ENCODE results near the gene NCLN. TPM values are rescaled to one million over a fixed set of nuclear protein-coding genes. Genes with fewer than 3 reads are reported as not detected.

NCLN gene
- total RNA-seq, 1 donor from 2014 or later, result 63.0 TPM

- Mint-ChIP-seq H3K4me1 (ENCODE audit: unreplicated experiment) (no peaks in the 10 kb centered on the region), H3K27ac (ENCODE audit: unreplicated experiment) (no peak overlapping the region), H3K27me3 (ENCODE audit: unreplicated experiment) (peaks cover 24% of the 10 kb centered on the region), H3K9me3 (ENCODE audit: unreplicated experiment) (no peaks in the 10 kb centered on the region), H3K4me3 (ENCODE audit: unreplicated experiment) (no peak overlapping the region), H3K36me3 (ENCODE audit: low read depth, unreplicated experiment) (no peaks in the 10 kb centered on the region)
- no peak for DNase-seq (ENCODE audit: low spot score)
- TF ChIP-seq, protein P1, sequence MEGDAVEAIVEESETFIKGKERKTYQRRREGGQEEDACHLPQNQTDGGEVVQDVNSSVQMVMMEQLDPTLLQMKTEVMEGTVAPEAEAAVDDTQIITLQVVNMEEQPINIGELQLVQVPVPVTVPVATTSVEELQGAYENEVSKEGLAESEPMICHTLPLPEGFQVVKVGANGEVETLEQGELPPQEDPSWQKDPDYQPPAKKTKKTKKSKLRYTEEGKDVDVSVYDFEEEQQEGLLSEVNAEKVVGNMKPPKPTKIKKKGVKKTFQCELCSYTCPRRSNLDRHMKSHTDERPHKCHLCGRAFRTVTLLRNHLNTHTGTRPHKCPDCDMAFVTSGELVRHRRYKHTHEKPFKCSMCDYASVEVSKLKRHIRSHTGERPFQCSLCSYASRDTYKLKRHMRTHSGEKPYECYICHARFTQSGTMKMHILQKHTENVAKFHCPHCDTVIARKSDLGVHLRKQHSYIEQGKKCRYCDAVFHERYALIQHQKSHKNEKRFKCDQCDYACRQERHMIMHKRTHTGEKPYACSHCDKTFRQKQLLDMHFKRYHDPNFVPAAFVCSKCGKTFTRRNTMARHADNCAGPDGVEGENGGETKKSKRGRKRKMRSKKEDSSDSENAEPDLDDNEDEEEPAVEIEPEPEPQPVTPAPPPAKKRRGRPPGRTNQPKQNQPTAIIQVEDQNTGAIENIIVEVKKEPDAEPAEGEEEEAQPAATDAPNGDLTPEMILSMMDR (IDR thresholded peaks at IDR 0.05; ENCODE audit: unreplicated experiment), result no peak
Observed at GRCh38 chr19:3225677-3226093, 40.0 kb downstream of the NCLN start.

DNA sequence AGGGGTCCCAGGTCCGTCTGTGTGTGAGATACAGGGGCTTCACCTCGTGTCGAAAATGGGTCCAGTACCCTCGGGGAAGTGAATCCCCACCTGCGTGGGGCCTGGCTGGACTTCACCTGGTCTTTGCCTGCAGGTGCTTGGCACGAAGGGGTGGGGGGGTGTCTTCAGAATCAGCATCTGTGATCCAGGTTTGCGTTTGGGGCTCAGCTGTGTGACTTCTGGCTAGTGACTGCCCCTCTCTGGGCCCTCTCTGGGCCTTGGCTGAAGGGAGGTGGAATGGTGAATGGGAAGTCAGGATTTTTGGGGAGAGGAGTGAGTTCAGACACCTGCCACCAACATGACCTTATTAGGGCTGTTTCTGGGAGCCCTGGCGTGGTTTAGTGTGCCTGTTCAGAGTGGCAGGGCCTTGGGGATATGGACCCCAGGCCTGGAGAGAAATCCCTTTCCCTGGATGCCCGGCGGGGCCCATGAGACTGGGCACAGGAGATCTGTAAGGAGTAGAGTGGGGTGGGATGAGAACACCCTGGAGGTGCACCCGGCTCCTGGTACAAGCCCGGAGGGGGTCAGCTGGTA is 41.4 kb downstream of the NCLN start:
- Mint-ChIP-seq H3K36me3 (ENCODE audit: low read depth, unreplicated experiment) (no peaks in the 10 kb centered on the region), H3K4me1 (ENCODE audit: unreplicated experiment) (no peaks in the 10 kb centered on the region), H3K9me3 (ENCODE audit: unreplicated experiment) (no peaks in the 10 kb centered on the region), H3K4me3 (ENCODE audit: unreplicated experiment) (no peak overlapping the region), H3K27me3 (ENCODE audit: unreplicated experiment) (peaks cover 24% of the 10 kb centered on the region), H3K27ac (ENCODE audit: unreplicated experiment) (no peak overlapping the region)
- no peak for DNase-seq (ENCODE audit: low spot score)
- TF ChIP-seq, protein P1 (IDR thresholded peaks at IDR 0.05; ENCODE audit: unreplicated experiment), result no peak

GRCh38 chr19:3229346-3229743 is 43.6 kb downstream of the NCLN start:
- TF ChIP-seq, protein P1 (IDR thresholded peaks at IDR 0.05; ENCODE audit: unreplicated experiment), result no peak
- Mint-ChIP-seq H3K27ac (ENCODE audit: unreplicated experiment) (no peak overlapping the region), H3K9me3 (ENCODE audit: unreplicated experiment) (no peaks in the 10 kb centered on the region), H3K4me3 (ENCODE audit: unreplicated experiment) (no peak overlapping the region), H3K36me3 (ENCODE audit: low read depth, unreplicated experiment) (no peaks in the 10 kb centered on the region), H3K27me3 (ENCODE audit: unreplicated experiment) (peaks cover 23% of the 10 kb centered on the region), H3K4me1 (ENCODE audit: unreplicated experiment) (no peaks in the 10 kb centered on the region)
- no peak for DNase-seq (ENCODE audit: low spot score)

DNA sequence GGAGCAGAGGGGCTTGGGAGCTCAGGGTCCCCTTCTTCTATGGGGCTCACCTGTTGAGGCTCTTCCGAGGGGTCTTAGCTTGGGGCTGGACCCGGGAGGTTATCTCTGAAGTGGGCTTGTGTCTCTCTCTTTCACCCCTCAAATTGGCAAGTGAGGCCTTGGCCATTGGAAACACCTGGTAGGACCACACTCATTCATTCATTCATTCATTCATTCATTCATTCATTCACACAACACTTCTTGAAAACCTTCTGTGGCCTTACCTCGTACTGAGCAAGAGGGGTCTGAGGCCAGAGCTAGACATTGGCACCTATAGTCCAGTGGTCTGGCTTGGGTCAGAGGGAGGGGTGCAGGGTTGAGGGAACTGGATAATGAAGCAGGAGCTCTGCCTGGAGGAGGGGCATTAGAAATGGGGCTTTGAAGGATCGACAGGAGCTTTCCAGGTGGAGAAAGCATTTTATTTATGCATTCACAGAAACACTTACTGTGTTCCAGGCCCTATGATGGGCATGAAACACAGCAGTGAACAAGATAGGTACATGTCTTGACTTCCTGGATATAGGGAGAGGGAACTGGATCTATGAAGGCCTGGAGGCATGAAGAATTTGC is 44.3 kb downstream of the NCLN start:
- no peak overlapping the region for H3K4me3 Mint-ChIP-seq (ENCODE audit: unreplicated experiment)
- no peak overlapping the region for H3K27ac Mint-ChIP-seq (ENCODE audit: unreplicated experiment)
- DNase-seq (ENCODE audit: low spot score), result no peak
- no peaks in the 10 kb centered on the region for H3K4me1 Mint-ChIP-seq (ENCODE audit: unreplicated experiment)
- no peaks in the 10 kb centered on the region for H3K9me3 Mint-ChIP-seq (ENCODE audit: unreplicated experiment)
- H3K36me3 Mint-ChIP-seq (ENCODE audit: low read depth, unreplicated experiment), result no peaks in the 10 kb centered on the region
- TF ChIP-seq, protein P1 (IDR thresholded peaks at IDR 0.05; ENCODE audit: unreplicated experiment), result no peak
- peaks cover 26% of the 10 kb centered on the region for H3K27me3 Mint-ChIP-seq (ENCODE audit: unreplicated experiment)

GRCh38 chr19:3231288-3231687 is 45.6 kb downstream of the NCLN start:
- peaks cover 24% of the 10 kb centered on the region for H3K27me3 Mint-ChIP-seq (ENCODE audit: unreplicated experiment)
- no peaks in the 10 kb centered on the region for H3K9me3 Mint-ChIP-seq (ENCODE audit: unreplicated experiment)
- H3K4me1 Mint-ChIP-seq (ENCODE audit: unreplicated experiment), result no peaks in the 10 kb centered on the region

More at GRCh38 chr19:3231288-3231687, 45.6 kb downstream of the NCLN start:
- Mint-ChIP-seq H3K36me3 (ENCODE audit: low read depth, unreplicated experiment) (no peaks in the 10 kb centered on the region), H3K27ac (ENCODE audit: unreplicated experiment) (no peak overlapping the region), H3K4me3 (ENCODE audit: unreplicated experiment) (no peak overlapping the region)
- no peak for DNase-seq (ENCODE audit: low spot score)
- TF ChIP-seq, protein P1 (IDR thresholded peaks at IDR 0.05; ENCODE audit: unreplicated experiment), result no peak
